Measurements from ENCODE around the gene CLIP4.
A peak's percentile ranks its signal among the peaks of the same experiment; 100 is the strongest.

The CLIP4 gene

GRCh38 chr2:29192526-29192925 lies 77.3 kb downstream of the CLIP4 start:
- DNase-seq, result no peak

GRCh38 chr2:29193111-29193510 lies 77.9 kb downstream of the CLIP4 start:
- no peak for DNase-seq

GRCh38 chr2:29193681-29194080 lies 78.5 kb downstream of the CLIP4 start:
- DNase-seq, result no peak

- no peak for DNase-seq
These were observed 80.6 kb downstream of the CLIP4 start for GRCh38 chr2:29195796-29196195.

- DNase-seq, result peak; percentile 68 to 72
These were observed 81.9 kb downstream of the CLIP4 start for GRCh38 chr2:29196792-29197788.

GRCh38 chr2:29201979-29202378 lies 86.8 kb downstream of the CLIP4 start:
- no peak for DNase-seq

GRCh38 chr2:29202819-29203495 lies 87.7 kb downstream of the CLIP4 start:
- DNase-seq, result no peak

GRCh38 chr2:29206941-29207340 lies 91.7 kb downstream of the CLIP4 start:
- no peak for DNase-seq

- no peak for DNase-seq
These were observed 92.3 kb downstream of the CLIP4 start for GRCh38 chr2:29207352-29208148.

- no peak for DNase-seq
These were observed 94.3 kb downstream of the CLIP4 start for GRCh38 chr2:29209551-29209950.

- DNase-seq, result no peak
These were observed 96.8 kb downstream of the CLIP4 start for GRCh38 chr2:29212009-29212408.

GRCh38 chr2:29213888-29214291 lies 98.7 kb downstream of the CLIP4 start:
- no peak for DNase-seq

- DNase-seq, result no peak
These were observed 99.9 kb downstream of the CLIP4 start for GRCh38 chr2:29215073-29215472.

GRCh38 chr2:29215739-29216608 lies 100.8 kb downstream of the CLIP4 start:
- DNase-seq, result no peak

- no peak for DNase-seq
These were observed 101.3 kb downstream of the CLIP4 start for GRCh38 chr2:29216609-29216909.

- no peak for DNase-seq
These were observed 102.9 kb downstream of the CLIP4 start for GRCh38 chr2:29218071-29218470.

GRCh38 chr2:29218550-29219125 lies 103.4 kb downstream of the CLIP4 start:
- no peak for DNase-seq

- no peak for DNase-seq
These were observed 104.2 kb downstream of the CLIP4 start for GRCh38 chr2:29219374-29219773.

- DNase-seq, result no peak
These were observed 105.5 kb downstream of the CLIP4 start for GRCh38 chr2:29220506-29221270.

GRCh38 chr2:29222381-29223179 lies 107.4 kb downstream of the CLIP4 start:
- DNase-seq, result no peak
